Naive B cell (primary cell): ENCODE measurements around the gene PRSS56. TPM values are rescaled to one million over a fixed set of nuclear protein-coding genes. Genes with fewer than 3 reads are reported as not detected.
A peak's percentile ranks its signal among the peaks of the same experiment; 100 is the strongest.

Experiments used
- ATAC-seq, 2 donors: fragments of 150-1000 bp; cut with Tn5 transposase; 2 replicates each; pipeline ENCODE4 v1.10.0; 2021; ENCODE audit warnings: low read depth in 2 of 2, mild to moderate bottlenecking in 2 of 2, moderate library complexity in 2 of 2
- DNase-seq: peaks from one replicate; pipeline ENCODE4 v3.0.0; 2022
- H3K27ac Mint-ChIP-seq, 6 donors: one replicate each; pipeline ENCODE4 v1.8.0; 2020 to 2022; ENCODE audit warnings: mild to moderate bottlenecking in 6 of 6, mixed read lengths in 6 of 6, moderate library complexity in 5 of 6, inconsistent platforms in 2 of 6
- H3K27me3 Mint-ChIP-seq, 3 donors: one replicate each; pipeline ENCODE4 v1.8.0; 2021 to 2022; ENCODE audit warnings: mixed read lengths in 3 of 3, mild to moderate bottlenecking in 1 of 3
- H3K36me3 Mint-ChIP-seq, 2 donors: one replicate each; pipeline ENCODE4 v1.8.0; 2020 to 2022; ENCODE audit warnings: mixed read lengths in 2 of 2, inconsistent platforms in 1 of 2, mild to moderate bottlenecking in 1 of 2
- H3K4me1 Mint-ChIP-seq, 3 donors: one replicate each; pipeline ENCODE4 v1.8.0; 2020 to 2022; ENCODE audit warnings: mixed read lengths in 3 of 3, inconsistent platforms in 1 of 3, mild to moderate bottlenecking in 1 of 3, moderate library complexity in 1 of 3
- H3K4me3 Mint-ChIP-seq, 8 donors: one replicate each; pipeline ENCODE4 v1.8.0; 2020 to 2022; ENCODE audit warnings: mild to moderate bottlenecking in 8 of 8, mixed read lengths in 8 of 8, moderate library complexity in 8 of 8, inconsistent platforms in 2 of 8
- H3K9me3 Mint-ChIP-seq, 7 donors: one replicate each; pipeline ENCODE4 v1.8.0; 2020 to 2022; ENCODE audit warnings: mixed read lengths in 7 of 7, mild to moderate bottlenecking in 5 of 7, inconsistent platforms in 2 of 7, moderate library complexity in 1 of 7
- polyA plus RNA-seq, 6 donors: library from polyadenylated mRNA; unstranded; fragments of 300-500 nt; fragmentation: Illumina TruSeq; gene quantifications; one replicate each; pipeline ENCODE4 v1.2.3, GENCODE V29; 2021; ENCODE audit warnings: low read depth in 6 of 6

The PRSS56 gene
- polyA plus RNA-seq, 6 donors from 2014 or later: not detected

DNA sequence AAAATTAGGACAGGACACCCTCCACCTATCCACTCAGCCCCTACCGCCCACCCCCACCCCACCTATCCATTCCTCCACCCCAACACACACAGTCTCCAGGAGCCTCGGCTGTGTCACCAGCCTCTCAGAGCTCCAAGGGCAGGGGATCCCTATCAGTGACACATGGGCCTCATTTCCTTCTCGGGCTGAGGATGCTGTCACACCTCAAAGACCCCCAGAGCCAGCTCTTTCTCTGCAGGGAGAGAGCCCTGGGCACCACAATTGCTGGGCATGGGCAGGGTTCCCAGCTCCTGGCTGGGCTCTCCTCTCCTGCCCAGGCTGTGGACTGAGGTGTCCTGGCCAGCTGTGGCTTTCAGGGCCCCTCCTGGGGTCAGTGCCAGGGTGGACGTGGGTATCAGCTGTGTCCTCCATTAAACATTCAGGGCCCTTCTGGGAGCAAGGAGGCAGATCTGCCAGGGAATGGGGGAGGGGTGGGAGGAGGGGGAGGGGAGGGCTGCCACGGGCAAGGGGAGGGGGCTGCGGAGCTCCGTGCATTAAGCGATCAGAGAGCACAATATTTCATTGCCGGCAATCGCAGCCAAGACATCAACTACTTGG is 18.3 kb upstream of the PRSS56 start:
- Mint-ChIP-seq H3K9me3 (no peaks in the 10 kb centered on the region), H3K36me3 (no peaks in the 10 kb centered on the region), H3K4me1 (peaks cover 4 to 14% (median 8%) of the 10 kb centered on the region in 3 donors), H3K4me3 (peak overlapping the region in 1 of 8 donors; percentile 12), H3K27ac (peak overlapping the region in 1 of 6 donors; percentile 86), H3K27me3 (peaks cover 30 to 91% (median 87%) of the 10 kb centered on the region in 3 donors)
- no peak for ATAC-seq
- no peak for DNase-seq

DNA sequence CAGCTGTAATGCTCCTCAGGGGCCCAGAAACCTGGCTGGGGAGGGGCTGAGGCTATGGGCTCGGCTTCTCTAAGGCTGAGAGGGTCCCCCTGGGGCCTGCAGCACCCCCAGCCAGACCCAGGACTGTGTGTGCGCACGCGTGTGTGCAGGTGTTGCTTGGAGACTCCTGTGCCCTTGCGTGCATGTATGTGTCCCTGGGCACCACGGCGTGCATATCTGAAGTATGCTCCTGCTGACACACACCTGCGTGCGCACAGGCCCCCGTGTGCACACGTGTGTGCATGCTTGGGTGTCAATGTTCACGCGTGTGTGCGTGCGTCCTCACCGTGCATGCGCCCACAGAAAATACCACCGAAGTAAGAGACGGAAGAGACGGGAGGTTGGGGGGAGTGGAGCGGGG is 17.7 kb upstream of the PRSS56 start:
- ATAC-seq: peak; percentile 52 to 58
- Mint-ChIP-seq H3K36me3 (no peaks in the 10 kb centered on the region), H3K9me3 (no peaks in the 10 kb centered on the region), H3K4me3 (peak overlapping the region in 6 of 8 donors; percentile 49 to 76 (median 65)), H3K27ac (peak overlapping the region in 5 of 6 donors; percentile 66 to 98 (median 86)), H3K4me1 (peaks cover 4 to 14% (median 8%) of the 10 kb centered on the region in 3 donors), H3K27me3 (peaks cover 34 to 91% (median 88%) of the 10 kb centered on the region in 3 donors)
- peak; percentile 27 for DNase-seq

GRCh38 chr2:232502911-232503808 is 17.0 kb upstream of the PRSS56 start:
- H3K27ac Mint-ChIP-seq: peak overlapping the region in 3 of 6 donors; percentile 77 to 94 (median 86)

DNA sequence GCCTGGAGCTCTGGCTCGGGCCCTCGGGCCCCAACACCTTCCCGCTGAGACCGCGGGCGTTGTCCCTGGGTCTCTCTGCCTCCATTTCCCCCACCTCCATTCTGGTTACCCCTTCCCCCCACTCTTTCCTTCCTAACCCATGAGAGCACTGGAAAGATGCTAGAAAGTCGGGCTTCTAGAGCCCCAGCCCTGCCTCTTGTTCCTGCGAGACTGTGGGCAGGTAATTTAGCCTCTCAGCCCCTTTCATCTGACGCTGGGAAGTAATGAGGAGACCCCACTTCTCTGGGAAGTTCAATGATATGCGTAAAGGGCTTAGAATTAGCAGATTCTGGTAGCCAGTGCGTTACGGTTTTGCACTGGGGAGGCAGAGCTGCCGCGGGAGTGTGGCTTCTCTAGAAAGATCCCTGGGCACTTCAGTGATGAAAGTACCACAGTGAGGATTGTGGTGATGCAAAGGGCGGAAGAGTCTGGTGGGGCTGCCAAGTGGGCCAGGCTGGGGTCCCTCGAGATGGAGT is 16.3 kb upstream of the PRSS56 start:
- Mint-ChIP-seq H3K27ac (peak overlapping the region in 4 of 6 donors; percentile 69 to 94 (median 86)), H3K36me3 (no peaks in the 10 kb centered on the region), H3K27me3 (peaks cover 32 to 85% (median 82%) of the 10 kb centered on the region in 3 donors), H3K4me3 (peak overlapping the region in 7 of 8 donors; percentile 26 to 79 (median 68)), H3K9me3 (no peaks in the 10 kb centered on the region), H3K4me1 (peaks cover 4 to 14% (median 8%) of the 10 kb centered on the region in 3 donors)
- no peak for DNase-seq
- no peak for ATAC-seq

More at GRCh38 chr2:232502911-232503808, 17.0 kb upstream of the PRSS56 start:
- ATAC-seq (peak; percentile 71 to 75), DNase-seq (peak; percentile 63)
- no peaks in the 10 kb centered on the region for H3K36me3 Mint-ChIP-seq
- peaks cover 4 to 14% (median 8%) of the 10 kb centered on the region in 3 donors for H3K4me1 Mint-ChIP-seq
- H3K4me3 Mint-ChIP-seq: peak overlapping the region in 5 of 8 donors; percentile 48 to 71 (median 56)
- no peaks in the 10 kb centered on the region for H3K9me3 Mint-ChIP-seq
- H3K27me3 Mint-ChIP-seq: peaks cover 34 to 89% (median 86%) of the 10 kb centered on the region in 3 donors

DNA sequence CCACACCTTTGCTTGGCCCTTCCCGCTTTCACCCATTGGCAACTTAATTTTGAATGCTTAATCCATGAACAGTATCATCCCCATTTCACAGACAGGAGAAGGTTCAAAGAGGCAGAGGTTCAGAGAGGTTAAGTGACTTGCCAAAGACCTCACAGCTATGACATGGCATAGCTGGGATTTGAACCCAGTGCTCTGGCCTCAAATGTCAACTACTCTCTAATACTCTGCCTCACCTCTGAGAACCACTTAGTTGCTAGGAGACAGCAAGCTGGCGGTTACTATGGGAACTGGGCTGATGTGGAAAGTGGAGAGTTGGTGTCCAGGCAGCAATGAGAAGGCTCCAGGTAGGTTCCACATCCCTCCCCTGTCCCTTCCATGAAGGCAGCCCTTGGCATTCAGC is 15.8 kb upstream of the PRSS56 start:
- peak overlapping the region in 2 of 6 donors; percentile 16 to 86 for H3K27ac Mint-ChIP-seq
- peaks cover 37 to 82% (median 78%) of the 10 kb centered on the region in 3 donors for H3K27me3 Mint-ChIP-seq
- ATAC-seq (no peak), DNase-seq (no peak)
- H3K9me3 Mint-ChIP-seq: no peaks in the 10 kb centered on the region
- peak overlapping the region in 2 of 8 donors; percentile 26 to 71 for H3K4me3 Mint-ChIP-seq
- H3K4me1 Mint-ChIP-seq: peaks cover 7 to 14% (median 8%) of the 10 kb centered on the region in 3 donors
- H3K36me3 Mint-ChIP-seq: no peaks in the 10 kb centered on the region

- H3K9me3 Mint-ChIP-seq: peaks cover 0 to 6% (median 2%) of the 10 kb centered on the region in 7 donors
- H3K4me3 Mint-ChIP-seq: no peak overlapping the region
- DNase-seq (no peak), ATAC-seq (no peak)
- peak overlapping the region in 1 of 6 donors; percentile 9 for H3K27ac Mint-ChIP-seq
- no peaks in the 10 kb centered on the region for H3K36me3 Mint-ChIP-seq
- H3K27me3 Mint-ChIP-seq: peaks cover 34 to 76% (median 71%) of the 10 kb centered on the region in 3 donors
- peaks cover 7 to 14% (median 8%) of the 10 kb centered on the region in 3 donors for H3K4me1 Mint-ChIP-seq
These were observed 14.3 kb upstream of the PRSS56 start for GRCh38 chr2:232505856-232506255.

- no peak overlapping the region for H3K4me3 Mint-ChIP-seq
- H3K27me3 Mint-ChIP-seq: peaks cover 34 to 76% (median 63%) of the 10 kb centered on the region in 3 donors
- ATAC-seq (no peak), DNase-seq (no peak)
- no peaks in the 10 kb centered on the region for H3K36me3 Mint-ChIP-seq
- peaks cover 7 to 14% (median 8%) of the 10 kb centered on the region in 3 donors for H3K4me1 Mint-ChIP-seq
- H3K9me3 Mint-ChIP-seq: peaks cover 0 to 6% (median 2%) of the 10 kb centered on the region in 7 donors
- H3K27ac Mint-ChIP-seq: peak overlapping the region in 1 of 6 donors; percentile 24
These were observed 13.5 kb upstream of the PRSS56 start for GRCh38 chr2:232506709-232507108.

- peaks cover 0 to 6% (median 2%) of the 10 kb centered on the region in 7 donors for H3K9me3 Mint-ChIP-seq
- H3K4me3 Mint-ChIP-seq: peak overlapping the region in 1 of 8 donors; percentile 22
- H3K4me1 Mint-ChIP-seq: peaks cover 3 to 8% (median 4%) of the 10 kb centered on the region in 3 donors
- DNase-seq (no peak), ATAC-seq (no peak)
- H3K36me3 Mint-ChIP-seq: no peaks in the 10 kb centered on the region
- H3K27me3 Mint-ChIP-seq: peaks cover 35 to 75% (median 63%) of the 10 kb centered on the region in 3 donors
- no peak overlapping the region for H3K27ac Mint-ChIP-seq
These were observed 11.9 kb upstream of the PRSS56 start for GRCh38 chr2:232508251-232508650.

- no peak overlapping the region for H3K27ac Mint-ChIP-seq
- H3K27me3 Mint-ChIP-seq: peaks cover 32 to 58% (median 56%) of the 10 kb centered on the region in 3 donors
- H3K9me3 Mint-ChIP-seq: peaks cover 0 to 6% (median 2%) of the 10 kb centered on the region in 7 donors
- ATAC-seq: no peak
- peak overlapping the region in 1 of 8 donors; percentile 50 for H3K4me3 Mint-ChIP-seq
- no peaks in the 10 kb centered on the region for H3K36me3 Mint-ChIP-seq
- DNase-seq: no peak
- peaks cover 0 to 4% (median 0%) of the 10 kb centered on the region in 3 donors for H3K4me1 Mint-ChIP-seq
These were observed 8.8 kb upstream of the PRSS56 start for GRCh38 chr2:232511336-232511890.

- H3K4me3 Mint-ChIP-seq: no peak overlapping the region
- peaks cover 0 to 7% (median 0%) of the 10 kb centered on the region in 3 donors for H3K4me1 Mint-ChIP-seq
- DNase-seq: no peak
- no peaks in the 10 kb centered on the region for H3K36me3 Mint-ChIP-seq
- no peak overlapping the region for H3K27ac Mint-ChIP-seq
- H3K9me3 Mint-ChIP-seq: peaks cover 0 to 6% (median 2%) of the 10 kb centered on the region in 7 donors
- ATAC-seq: no peak
- peaks cover 27 to 56% (median 55%) of the 10 kb centered on the region in 3 donors for H3K27me3 Mint-ChIP-seq
These were observed 7.6 kb upstream of the PRSS56 start for GRCh38 chr2:232512602-232513001.

DNA sequence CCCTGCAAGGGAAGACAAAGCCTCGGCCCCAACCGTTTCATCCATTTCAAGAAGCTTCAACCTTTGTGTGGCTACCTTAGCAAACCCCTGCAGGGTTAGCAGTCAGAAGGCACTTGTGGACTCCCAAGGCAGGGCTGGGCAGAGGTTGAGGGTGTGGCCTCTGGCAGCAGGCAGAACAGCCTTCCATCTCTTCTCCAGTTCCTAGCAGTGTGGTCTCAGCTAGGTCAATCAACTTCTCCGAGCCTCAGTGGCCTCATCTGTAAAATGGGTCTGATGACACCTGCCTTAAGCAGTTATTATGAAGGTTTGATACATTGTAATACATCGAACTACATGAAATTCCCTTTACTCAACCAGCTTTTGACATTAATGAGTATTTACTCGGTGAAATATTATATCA is 6.8 kb upstream of the PRSS56 start:
- ATAC-seq (no peak), DNase-seq (no peak)
- peaks cover 0 to 6% (median 2%) of the 10 kb centered on the region in 7 donors for H3K9me3 Mint-ChIP-seq
- H3K4me1 Mint-ChIP-seq: peaks cover 0 to 7% (median 0%) of the 10 kb centered on the region in 3 donors
- no peaks in the 10 kb centered on the region for H3K36me3 Mint-ChIP-seq
- no peak overlapping the region for H3K27ac Mint-ChIP-seq
- H3K4me3 Mint-ChIP-seq: no peak overlapping the region
- peaks cover 33 to 61% (median 60%) of the 10 kb centered on the region in 3 donors for H3K27me3 Mint-ChIP-seq

DNA sequence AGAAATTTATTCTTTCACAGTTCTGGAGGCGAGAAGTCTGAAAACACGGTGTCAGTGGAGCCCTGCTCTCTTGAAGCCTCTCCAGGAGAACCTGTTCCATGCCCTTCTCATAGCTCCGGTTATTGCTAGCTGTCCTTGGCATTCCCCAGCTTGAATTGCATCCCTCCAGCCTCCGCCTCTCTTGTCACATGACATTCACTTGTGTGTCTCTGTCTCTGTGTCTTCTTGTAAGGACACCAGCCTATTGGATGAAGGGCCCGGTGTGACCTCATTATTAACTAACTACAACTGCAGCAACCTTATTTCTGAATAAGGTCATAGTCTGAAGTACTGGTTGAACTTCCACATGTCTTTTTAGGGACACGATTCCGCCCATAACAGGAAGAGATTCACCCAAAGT is 4.5 kb upstream of the PRSS56 start:
- no peaks in the 10 kb centered on the region for H3K36me3 Mint-ChIP-seq
- no peak for DNase-seq
- H3K9me3 Mint-ChIP-seq: no peaks in the 10 kb centered on the region
- peaks cover 27 to 69% (median 68%) of the 10 kb centered on the region in 3 donors for H3K27me3 Mint-ChIP-seq
- no peak for ATAC-seq
- no peak overlapping the region for H3K27ac Mint-ChIP-seq
- peaks cover 0 to 3% (median 0%) of the 10 kb centered on the region in 3 donors for H3K4me1 Mint-ChIP-seq
- no peak overlapping the region for H3K4me3 Mint-ChIP-seq

DNA sequence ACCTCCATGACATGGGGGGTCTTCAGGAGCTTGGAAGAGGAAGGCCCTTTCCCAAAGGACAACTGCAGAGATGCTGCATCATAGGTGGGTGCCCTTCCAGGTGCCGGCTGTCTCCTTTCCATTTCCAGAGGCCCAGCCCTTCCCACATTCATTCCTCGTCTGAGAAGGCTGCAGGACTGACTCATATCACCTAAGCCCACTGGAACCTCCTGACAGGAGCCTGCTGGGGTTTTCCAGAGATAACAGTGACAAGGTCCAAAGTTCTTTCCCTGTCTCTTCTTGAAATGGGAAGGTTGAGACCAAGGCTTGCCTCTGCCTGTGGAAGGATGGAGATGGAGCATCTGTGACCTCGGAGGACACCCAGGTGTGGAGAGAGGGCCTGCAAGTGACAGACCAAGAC is 3.6 kb upstream of the PRSS56 start:
- DNase-seq (no peak), ATAC-seq (no peak)
- H3K9me3 Mint-ChIP-seq: no peaks in the 10 kb centered on the region
- H3K27ac Mint-ChIP-seq: no peak overlapping the region
- peaks cover 27 to 76% (median 68%) of the 10 kb centered on the region in 3 donors for H3K27me3 Mint-ChIP-seq
- no peak overlapping the region for H3K4me3 Mint-ChIP-seq
- H3K36me3 Mint-ChIP-seq: no peaks in the 10 kb centered on the region
- peaks cover 2 to 6% (median 4%) of the 10 kb centered on the region in 3 donors for H3K4me1 Mint-ChIP-seq
